Astrocyte of the cerebellum (primary cell): ENCODE results near the gene MRPS6.

Source experiments
- DNase-seq: peaks from one replicate; pipeline ENCODE4 v3.0.0-alpha.2; 2011; ENCODE audit warnings: low read depth
- H3K4me3 ChIP-seq: 2 replicates; pipeline ENCODE4 v1.5.1; 2011; ENCODE audit warnings: mild to moderate bottlenecking, low read depth, low read length, moderate library complexity
- CTCF ChIP-seq: IDR thresholded peaks from 2 replicates; pipeline ENCODE4 v1.5.1; 2012; ENCODE audit warnings: low read length, low read depth, moderate library complexity, mild to moderate bottlenecking; ENCODE audit errors: missing control alignments
- in situ Hi-C: cut with HindIII; loops from 2 replicates; pipeline ENCODE4 v1.10.0; 2017; ENCODE audit warnings: low sequenced_read_pairs

The MRPS6 gene

GRCh38 chr21:34133392-34133791 lies 60.0 kb downstream of the MRPS6 start:
- in situ Hi-C loops: no loop called here
- no peak for DNase-seq
- TF ChIP-seq CTCF: no peak
- no peak overlapping the region for H3K4me3 ChIP-seq

GRCh38 chr21:34133802-34134201 lies 60.4 kb downstream of the MRPS6 start:
- in situ Hi-C loops: no loop called here
- H3K4me3 ChIP-seq: no peak overlapping the region
- peak; percentile 22 for TF ChIP-seq CTCF
- DNase-seq: no peak

GRCh38 chr21:34135330-34135729 lies 62.0 kb downstream of the MRPS6 start:
- no peak for TF ChIP-seq CTCF
- H3K4me3 ChIP-seq: no peak overlapping the region
- DNase-seq: no peak
- in situ Hi-C loops: no loop called here

- in situ Hi-C loops: no loop called here
- no peak for TF ChIP-seq CTCF
- H3K4me3 ChIP-seq: no peak overlapping the region
- no peak for DNase-seq
Observed at GRCh38 chr21:34141373-34141772, 68.0 kb downstream of the MRPS6 start.

- in situ Hi-C loops: no loop called here
- no peak for DNase-seq
- no peak overlapping the region for H3K4me3 ChIP-seq
- no peak for TF ChIP-seq CTCF
Observed at GRCh38 chr21:34143685-34144182, 70.4 kb downstream of the MRPS6 start.

GRCh38 chr21:34144224-34144623 lies 70.8 kb downstream of the MRPS6 start:
- DNase-seq: no peak
- H3K4me3 ChIP-seq: no peak overlapping the region
- TF ChIP-seq CTCF: no peak
- in situ Hi-C loops: no loop called here

- peak; percentile 43 for DNase-seq
- no peak for TF ChIP-seq CTCF
- in situ Hi-C loops: no loop called here
Observed at GRCh38 chr21:34147792-34148418, 74.5 kb downstream of the MRPS6 start.

More at GRCh38 chr21:34147792-34148418, 74.5 kb downstream of the MRPS6 start:
- no peak overlapping the region for H3K4me3 ChIP-seq
